Neural cell (in vitro differentiated cells): Measurements from ENCODE around the gene CLIP4.

ENCODE experiments used
- EP300 ChIP-seq: fragments of 450-650 bp; conservative IDR thresholded peaks from 2 replicates; pipeline ENCODE4 v1.6.1; 2014; ENCODE audit warnings: antibody characterized with exemption, mild to moderate bottlenecking, moderate library complexity; ENCODE audit not compliant: poor library complexity, severe bottlenecking
- EZH2 ChIP-seq: fragments of 200-600, 300-800 bp; shearing (Covaris generic), sonication (generic); IDR thresholded peaks from 2 replicates; pipeline ENCODE4 v1.6.1; 2014; ENCODE audit warnings: antibody characterized with exemption, low read length, borderline replicate concordance, mild to moderate bottlenecking; ENCODE audit not compliant: insufficient read depth, poor library complexity, severe bottlenecking
- MXI1 ChIP-seq: fragments of 450-650 bp; conservative IDR thresholded peaks from 2 replicates; pipeline ENCODE4 v1.6.1; 2014; ENCODE audit warnings: antibody characterized with exemption, mild to moderate bottlenecking; ENCODE audit not compliant: poor library complexity, severe bottlenecking
- POLR2AphosphoS5 ChIP-seq: IDR thresholded peaks from 2 replicates; pipeline ENCODE4 v1.6.1; 2012
- RAD21 ChIP-seq: fragments of 450-650 bp; conservative IDR thresholded peaks from 2 replicates; pipeline ENCODE4 v1.6.1; 2014; ENCODE audit warnings: antibody characterized with exemption, mild to moderate bottlenecking, moderate library complexity
- SMC3 ChIP-seq: fragments of 450-650 bp; conservative IDR thresholded peaks from 2 replicates; pipeline ENCODE4 v1.6.1; 2014; ENCODE audit warnings: antibody characterized with exemption, mild to moderate bottlenecking, moderate library complexity; ENCODE audit not compliant: poor library complexity
- TAF1 ChIP-seq: IDR thresholded peaks from 2 replicates; pipeline ENCODE4 v1.6.1; 2012; ENCODE audit warnings: low read depth
- TF ChIP-seq, protein P1 (sequence below): fragments of 450-650 bp; IDR thresholded peaks from 2 replicates; pipeline ENCODE4 v1.5.1; 2014; ENCODE audit warnings: antibody characterized with exemption, mild to moderate bottlenecking, moderate library complexity; ENCODE audit not compliant: poor library complexity, severe bottlenecking
- TF ChIP-seq, protein P2 (sequence below): IDR thresholded peaks from 2 replicates; pipeline ENCODE4 v1.6.1; 2012; ENCODE audit warnings: borderline replicate concordance

GRCh38 chr2:29117636-29118303 is 2.6 kb downstream of the CLIP4 start:
- TF ChIP-seq RAD21: no peak
- TF ChIP-seq, protein P1, sequence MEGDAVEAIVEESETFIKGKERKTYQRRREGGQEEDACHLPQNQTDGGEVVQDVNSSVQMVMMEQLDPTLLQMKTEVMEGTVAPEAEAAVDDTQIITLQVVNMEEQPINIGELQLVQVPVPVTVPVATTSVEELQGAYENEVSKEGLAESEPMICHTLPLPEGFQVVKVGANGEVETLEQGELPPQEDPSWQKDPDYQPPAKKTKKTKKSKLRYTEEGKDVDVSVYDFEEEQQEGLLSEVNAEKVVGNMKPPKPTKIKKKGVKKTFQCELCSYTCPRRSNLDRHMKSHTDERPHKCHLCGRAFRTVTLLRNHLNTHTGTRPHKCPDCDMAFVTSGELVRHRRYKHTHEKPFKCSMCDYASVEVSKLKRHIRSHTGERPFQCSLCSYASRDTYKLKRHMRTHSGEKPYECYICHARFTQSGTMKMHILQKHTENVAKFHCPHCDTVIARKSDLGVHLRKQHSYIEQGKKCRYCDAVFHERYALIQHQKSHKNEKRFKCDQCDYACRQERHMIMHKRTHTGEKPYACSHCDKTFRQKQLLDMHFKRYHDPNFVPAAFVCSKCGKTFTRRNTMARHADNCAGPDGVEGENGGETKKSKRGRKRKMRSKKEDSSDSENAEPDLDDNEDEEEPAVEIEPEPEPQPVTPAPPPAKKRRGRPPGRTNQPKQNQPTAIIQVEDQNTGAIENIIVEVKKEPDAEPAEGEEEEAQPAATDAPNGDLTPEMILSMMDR: no peak
- TF ChIP-seq, protein P2, sequence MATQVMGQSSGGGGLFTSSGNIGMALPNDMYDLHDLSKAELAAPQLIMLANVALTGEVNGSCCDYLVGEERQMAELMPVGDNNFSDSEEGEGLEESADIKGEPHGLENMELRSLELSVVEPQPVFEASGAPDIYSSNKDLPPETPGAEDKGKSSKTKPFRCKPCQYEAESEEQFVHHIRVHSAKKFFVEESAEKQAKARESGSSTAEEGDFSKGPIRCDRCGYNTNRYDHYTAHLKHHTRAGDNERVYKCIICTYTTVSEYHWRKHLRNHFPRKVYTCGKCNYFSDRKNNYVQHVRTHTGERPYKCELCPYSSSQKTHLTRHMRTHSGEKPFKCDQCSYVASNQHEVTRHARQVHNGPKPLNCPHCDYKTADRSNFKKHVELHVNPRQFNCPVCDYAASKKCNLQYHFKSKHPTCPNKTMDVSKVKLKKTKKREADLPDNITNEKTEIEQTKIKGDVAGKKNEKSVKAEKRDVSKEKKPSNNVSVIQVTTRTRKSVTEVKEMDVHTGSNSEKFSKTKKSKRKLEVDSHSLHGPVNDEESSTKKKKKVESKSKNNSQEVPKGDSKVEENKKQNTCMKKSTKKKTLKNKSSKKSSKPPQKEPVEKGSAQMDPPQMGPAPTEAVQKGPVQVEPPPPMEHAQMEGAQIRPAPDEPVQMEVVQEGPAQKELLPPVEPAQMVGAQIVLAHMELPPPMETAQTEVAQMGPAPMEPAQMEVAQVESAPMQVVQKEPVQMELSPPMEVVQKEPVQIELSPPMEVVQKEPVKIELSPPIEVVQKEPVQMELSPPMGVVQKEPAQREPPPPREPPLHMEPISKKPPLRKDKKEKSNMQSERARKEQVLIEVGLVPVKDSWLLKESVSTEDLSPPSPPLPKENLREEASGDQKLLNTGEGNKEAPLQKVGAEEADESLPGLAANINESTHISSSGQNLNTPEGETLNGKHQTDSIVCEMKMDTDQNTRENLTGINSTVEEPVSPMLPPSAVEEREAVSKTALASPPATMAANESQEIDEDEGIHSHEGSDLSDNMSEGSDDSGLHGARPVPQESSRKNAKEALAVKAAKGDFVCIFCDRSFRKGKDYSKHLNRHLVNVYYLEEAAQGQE: no peak
- TF ChIP-seq POLR2AphosphoS5: no peak
- no peak for TF ChIP-seq EZH2
- no peak for TF ChIP-seq MXI1
- TF ChIP-seq EP300: no peak
- TF ChIP-seq TAF1: no peak
- no peak for TF ChIP-seq SMC3
